GM18498 (cell line): ENCODE measurements around the gene OBP2B.

Source experiments
- ATAC-seq: cut with Tn5 transposase; IDR thresholded peaks from one replicate; pipeline ENCODE4 v1.9.1; 2021; ENCODE audit warnings: mild to moderate bottlenecking, moderate library complexity; ENCODE audit not compliant: unreplicated experiment

The OBP2B gene

DNA sequence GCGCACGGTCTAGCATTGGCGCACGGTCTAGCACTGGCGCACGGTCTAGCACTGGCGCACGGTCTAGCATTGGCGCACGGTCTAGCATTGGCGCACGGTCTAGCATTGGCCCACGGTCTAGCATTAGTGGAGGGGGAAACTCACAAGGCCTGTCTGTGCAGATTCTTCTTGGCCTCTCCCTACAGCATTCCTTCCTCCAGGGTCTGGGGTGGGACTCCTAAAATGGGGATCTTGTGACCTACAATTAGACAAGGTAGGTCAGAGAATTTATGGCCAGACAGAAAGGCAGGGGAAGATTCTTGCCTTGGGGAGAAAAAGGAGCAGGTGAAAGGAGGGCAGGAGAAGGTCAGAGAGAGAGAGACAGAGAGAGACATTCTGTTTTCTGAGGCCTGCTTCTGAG lies 39.9 kb downstream of the OBP2B start:
- ATAC-seq, result no peak

DNA sequence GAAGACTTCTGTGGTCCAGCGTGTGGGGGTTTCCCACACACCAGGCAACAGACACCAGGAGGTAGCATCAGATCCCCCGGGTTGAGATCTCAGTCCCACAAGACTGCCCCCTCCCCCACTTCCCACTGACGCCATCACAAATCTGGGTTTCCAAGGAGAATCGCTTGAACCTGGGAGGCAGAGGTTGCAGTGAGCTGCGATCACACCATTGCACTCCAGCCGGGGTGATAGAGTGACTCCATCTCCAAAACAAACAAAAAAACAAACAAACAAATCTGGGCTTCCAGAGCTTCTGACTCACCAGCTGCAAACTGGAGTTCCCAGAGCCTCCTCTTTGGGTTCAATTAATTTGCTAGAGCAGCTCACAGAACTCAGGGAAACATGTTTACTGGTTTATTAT lies 40.6 kb downstream of the OBP2B start:
- no peak for ATAC-seq

DNA sequence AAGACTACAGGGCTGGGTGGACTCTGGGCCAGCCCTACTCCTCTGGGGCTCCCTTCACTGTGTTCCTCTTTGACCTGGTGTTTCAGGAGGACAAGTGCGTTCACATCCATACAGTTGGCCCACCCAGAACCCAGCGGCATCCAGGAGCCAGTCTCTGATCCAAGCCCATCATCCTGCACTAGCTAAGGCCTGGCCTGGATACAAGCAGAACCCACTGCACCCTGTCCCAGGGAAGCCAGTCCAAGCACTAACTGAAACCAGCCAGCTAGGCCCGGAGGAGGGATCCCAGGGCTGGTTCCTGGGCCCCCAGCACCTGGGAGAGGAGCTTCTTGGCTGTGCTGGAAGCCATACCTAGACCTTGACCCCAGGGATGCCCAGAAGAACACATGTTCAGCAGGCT lies 41.3 kb downstream of the OBP2B start:
- no peak for ATAC-seq

DNA sequence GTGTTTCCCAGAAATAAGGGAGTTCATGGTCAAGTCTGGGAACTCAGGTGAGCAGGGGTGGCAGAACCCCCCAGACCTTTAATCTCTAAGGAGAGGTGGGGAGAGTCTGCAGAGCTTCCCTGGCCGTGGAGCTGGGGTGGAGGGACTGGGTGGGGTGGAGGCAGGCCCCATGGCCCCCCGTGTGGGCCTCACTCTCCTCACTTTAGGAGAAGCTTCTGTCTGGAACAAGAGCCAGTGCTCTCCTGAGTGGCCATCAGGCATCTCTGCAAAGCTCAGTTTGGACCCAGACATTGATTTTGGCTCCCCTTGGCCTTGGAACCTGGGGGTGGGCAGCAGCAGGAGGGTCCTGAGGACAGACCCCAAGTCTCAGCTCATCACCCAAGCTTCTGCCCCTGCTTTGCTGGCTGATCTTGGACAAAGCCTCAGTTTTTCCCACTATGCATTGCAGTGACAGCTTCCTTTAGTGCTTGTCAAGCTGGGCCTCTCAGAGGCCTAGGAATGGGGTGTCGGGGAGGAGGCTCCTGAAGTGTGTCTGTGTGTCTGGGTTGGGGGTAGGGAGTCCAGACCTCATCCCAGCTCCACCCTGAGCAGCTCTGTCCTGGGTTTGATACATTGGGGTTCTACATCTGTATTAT lies 41.8 kb downstream of the OBP2B start:
- no peak for ATAC-seq

DNA sequence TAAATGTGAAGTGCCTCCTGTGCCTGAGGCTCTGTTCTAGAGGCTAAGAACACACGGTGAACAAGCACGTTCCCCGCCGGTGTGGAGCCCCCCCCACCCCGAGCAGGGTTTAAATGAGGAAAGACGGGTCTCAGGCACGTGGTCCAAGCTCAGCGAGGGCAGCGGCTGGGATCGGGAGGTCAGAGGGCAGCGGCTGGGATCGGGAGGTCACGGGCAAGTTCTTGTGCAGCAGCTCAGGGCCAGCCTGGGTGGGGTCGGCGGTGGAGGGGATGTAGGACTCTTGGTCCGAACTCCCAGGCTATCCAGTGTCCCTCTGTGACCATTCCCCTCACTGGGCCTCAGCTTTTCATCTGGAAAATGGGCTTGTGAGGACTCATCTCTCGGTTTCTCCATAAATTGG lies 42.7 kb downstream of the OBP2B start:
- no peak for ATAC-seq

DNA sequence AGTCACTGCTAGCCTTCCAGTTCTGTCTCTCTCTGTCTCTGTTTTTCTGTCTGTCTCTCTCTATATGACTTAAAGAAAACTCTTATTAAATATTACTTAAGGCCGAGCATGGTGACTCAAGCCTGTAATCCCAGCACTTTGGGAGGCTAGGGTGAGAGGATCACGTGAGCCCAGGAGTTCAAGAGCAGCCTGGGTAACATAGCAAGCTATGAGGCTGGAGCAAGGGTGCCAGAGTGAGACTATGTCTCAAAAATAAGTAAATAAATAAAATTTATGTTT lies 43.7 kb downstream of the OBP2B start:
- no peak for ATAC-seq

DNA sequence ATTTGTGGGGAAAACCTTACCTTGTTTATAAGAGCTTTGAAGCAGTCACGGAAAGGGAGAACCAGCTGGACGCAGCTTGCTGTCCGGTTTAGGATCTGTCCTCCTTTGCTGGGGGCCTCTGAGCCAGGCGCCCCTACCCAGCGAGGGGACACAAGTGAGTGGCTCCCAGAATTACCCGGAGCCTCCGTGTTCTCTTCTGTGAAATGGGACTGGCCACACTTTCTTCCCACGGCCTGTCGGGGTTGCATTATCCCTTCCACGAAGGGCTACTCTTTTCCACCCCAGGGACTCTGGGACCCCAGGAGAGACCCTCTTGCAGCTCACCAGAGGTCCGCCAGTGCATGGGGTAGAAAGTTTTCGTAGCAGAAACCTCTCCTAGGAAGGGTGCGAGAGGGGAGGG lies 44.9 kb downstream of the OBP2B start:
- ATAC-seq, result no peak

DNA sequence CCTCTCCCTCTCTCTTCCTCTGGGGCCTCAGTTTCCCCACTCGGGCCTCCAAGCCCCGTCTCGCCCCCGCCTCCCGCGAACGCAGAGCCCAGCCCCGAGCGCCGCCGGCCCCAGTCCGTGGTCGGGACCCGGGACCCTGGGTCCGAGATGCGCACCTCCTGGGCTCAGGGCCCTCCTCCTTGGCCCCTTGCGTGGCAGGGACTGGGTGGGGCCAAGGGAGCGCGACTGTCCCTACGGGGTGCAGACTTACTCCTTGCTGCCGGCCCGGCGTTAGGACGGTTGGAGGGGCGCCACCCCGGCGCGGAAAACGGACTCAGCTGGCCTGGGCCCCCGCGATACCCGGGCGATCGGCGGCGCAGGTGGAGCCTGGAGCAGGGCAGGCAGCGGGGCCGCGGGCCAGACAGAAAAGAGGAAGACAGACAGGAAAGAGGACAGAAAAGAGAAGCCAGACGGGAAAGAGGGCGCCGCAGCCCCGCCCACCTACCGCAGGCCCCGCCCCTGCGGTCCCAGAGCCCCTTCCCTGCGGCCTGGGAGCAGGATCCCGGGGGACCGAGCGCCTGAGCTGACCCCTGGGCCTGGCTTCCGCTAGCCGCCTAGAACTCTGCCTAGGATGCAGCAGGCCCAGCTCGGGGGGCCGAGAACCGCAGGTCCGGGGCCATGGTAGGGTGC lies 45.4 kb downstream of the OBP2B start, which contains the start of gene GBGT1:
Gene GBGT1, minus strand, starts transcription at position 411 of the 669 bp plus-strand sequence. CDS start 1,502 bp downstream, outside the sequence.
- no peak for ATAC-seq

DNA sequence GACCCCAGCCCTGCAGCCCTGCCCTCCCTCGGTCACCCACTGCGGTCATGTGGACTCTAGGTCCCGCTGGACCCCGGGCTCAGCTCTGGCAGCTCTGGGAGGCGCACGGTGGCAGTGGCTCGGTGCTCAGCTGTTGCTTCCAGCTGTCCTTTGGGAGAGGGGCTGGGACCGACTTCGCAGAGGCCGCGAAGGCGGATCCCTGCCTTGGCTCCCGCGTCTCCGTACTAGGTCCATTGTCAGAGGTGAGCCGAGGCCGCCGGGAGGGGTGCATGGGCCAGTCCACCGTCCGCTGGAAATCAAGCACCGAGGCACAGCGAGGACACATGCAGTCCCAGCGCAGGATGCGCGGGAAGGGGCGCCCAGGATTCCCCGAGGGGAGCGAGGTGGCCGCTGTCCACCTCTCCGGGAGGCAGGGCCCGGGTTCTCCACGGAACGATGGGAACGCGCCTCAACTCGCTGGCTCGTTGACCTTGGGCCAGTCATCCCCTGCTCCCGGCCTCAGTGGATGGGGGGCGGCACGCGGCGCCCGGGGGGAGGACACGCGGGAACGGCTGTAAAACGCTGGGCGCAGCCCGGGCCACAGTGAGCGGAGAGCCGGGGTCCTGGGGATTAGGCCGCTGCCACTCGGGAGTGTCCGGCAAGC lies 46.1 kb downstream of the OBP2B start:
- ATAC-seq, result no peak

DNA sequence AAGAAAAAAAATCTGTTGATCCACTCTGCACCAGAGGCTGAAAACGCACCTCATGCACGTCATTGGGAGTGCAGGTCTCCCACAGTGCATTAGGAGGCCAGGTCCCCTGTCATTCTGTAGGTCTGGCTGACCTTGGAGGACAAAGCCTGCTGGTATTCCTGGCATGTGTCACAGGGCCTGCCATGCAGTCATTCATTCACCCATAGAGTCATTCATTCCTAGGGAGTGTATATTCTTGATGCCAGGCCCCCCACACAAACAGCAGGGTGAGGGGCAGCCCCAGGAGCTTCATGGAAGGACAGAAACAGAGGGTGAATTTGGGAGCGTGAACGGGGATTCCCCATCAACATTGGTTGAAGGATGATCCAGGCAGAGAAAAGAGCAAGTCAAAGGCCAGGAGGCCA lies 47.5 kb downstream of the OBP2B start:
- no peak for ATAC-seq

DNA sequence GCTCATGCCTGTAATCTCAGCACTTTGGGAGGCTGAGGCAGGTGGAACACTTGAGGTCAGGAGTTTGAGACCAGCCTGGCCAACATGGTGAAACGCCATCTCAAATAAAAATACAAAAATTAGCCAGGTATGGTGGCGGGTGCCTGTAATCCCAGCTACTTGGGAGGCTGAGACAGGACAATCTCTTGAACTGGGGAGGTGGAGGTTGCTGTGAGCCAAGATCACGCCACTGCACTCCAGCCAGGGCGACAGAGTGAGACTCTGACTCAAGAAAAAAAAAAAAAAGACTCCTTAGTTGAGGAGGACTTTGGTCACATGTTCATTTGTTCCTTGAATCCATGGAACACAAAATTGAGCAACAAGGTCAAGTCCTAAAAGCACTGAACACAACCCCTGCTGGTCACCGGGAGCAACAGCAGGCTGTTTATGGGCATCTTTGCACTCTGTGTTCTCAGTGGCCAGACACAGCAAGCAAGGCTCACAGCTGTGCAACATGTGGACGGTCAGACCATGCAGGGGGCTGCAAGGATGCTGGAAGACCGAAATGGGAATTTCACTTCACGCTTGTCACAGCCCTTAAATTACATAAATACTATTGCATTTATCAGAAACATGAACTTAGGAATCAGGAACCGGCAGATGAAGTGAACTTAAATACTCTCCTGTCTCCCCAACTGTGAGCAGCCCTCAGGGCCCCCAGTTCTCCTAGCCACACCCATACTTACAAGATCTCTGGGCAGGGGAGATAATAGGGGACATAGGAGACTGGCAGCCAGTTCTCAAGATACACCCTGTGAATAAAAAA lies 48.1 kb downstream of the OBP2B start:
- no peak for ATAC-seq

DNA sequence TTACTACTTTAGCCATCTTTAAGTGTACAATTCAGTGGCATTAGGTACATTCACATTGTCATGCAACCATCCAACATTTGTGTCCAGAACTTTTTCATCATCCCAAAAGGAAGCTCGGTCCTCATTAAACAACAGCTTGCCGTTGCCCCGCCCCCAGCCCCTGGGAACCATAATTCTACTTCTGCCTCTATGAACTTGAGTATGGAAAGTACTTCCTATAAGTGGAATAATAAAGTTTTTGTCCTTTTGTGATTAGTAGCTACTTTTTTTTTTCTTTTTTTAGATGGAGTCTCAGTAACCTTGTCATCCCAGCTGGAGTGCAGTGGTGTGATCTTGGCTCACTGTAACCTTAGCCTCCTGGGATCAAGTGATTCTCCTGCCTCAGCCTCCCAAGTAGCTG lies 50.4 kb downstream of the OBP2B start:
- ATAC-seq, result no peak
